Head of caudate nucleus (tissue), 42 donors: Measurements from ENCODE around the gene POLR1A.
A peak's percentile ranks its signal among the peaks of the same experiment; 100 is the strongest.

Source experiments
- DNase-seq, 42 donors: peaks; one replicate each; pipeline versions ENCODE4 v3.0.0 to v3.0.0-alpha.2; 2020 to 2021; ENCODE audit warnings: mixed read lengths in 7 of 42
- intact Hi-C: fragments of 100-400 bp; cut with DNase I; formaldehyde crosslinking; loops from one replicate; pipeline ENCODE4 v1.15.0; 2022

POLR1A gene

GRCh38 chr2:86044614-86045013 is 61.1 kb downstream of the POLR1A start:
- intact Hi-C loops: no loop called here
- DNase-seq: peak in 9 of 42 donors; percentile 1 to 12 (median 7)

- intact Hi-C loops: no loop called here
- peak in 13 of 42 donors; percentile 7 to 39 (median 16) for DNase-seq
Observed at GRCh38 chr2:86044045-86044444, 61.6 kb downstream of the POLR1A start.

GRCh38 chr2:86042256-86043168 is 63.2 kb downstream of the POLR1A start:
- intact Hi-C loops: no loop called here
- peak in 12 of 42 donors; percentile 1 to 25 (median 8) for DNase-seq

- intact Hi-C loops: loop anchor here (5.0 kb wide), 1 partner anchor 153 kb away; the partner anchor contains the start of gene ST3GAL5
- peak in 12 of 42 donors; percentile 2 to 29 (median 6) for DNase-seq
Observed at GRCh38 chr2:86039963-86040655, 65.6 kb downstream of the POLR1A start.

- intact Hi-C loops: loop anchor here (5.0 kb wide), 1 partner anchor 152 kb away; the partner anchor contains the start of gene ST3GAL5
- peak in 12 of 42 donors; percentile 1 to 25 (median 5) for DNase-seq
Observed at GRCh38 chr2:86039178-86039962, 66.3 kb downstream of the POLR1A start.

- intact Hi-C loops: loop anchor here (5.0 kb wide), 1 partner anchor 151 kb away; the partner anchor contains the start of gene ST3GAL5
- DNase-seq: peak in 7 of 42 donors; percentile 3 to 31 (median 10)
Observed at GRCh38 chr2:86038291-86039081, 67.2 kb downstream of the POLR1A start.

- DNase-seq: peak in 4 of 42 donors; percentile 4 to 35 (median 22)
- intact Hi-C loops: loop anchor here (5.0 kb wide), 1 partner anchor 150 kb away; the partner anchor contains the start of gene ST3GAL5
Observed at GRCh38 chr2:86037795-86038192, 67.9 kb downstream of the POLR1A start.

- intact Hi-C loops: loop anchor here (5.0 kb wide), 1 partner anchor 150 kb away; the partner anchor contains the start of gene ST3GAL5
- peak in 1 of 42 donors; percentile 32 for DNase-seq
Observed at GRCh38 chr2:86037141-86037794, 68.4 kb downstream of the POLR1A start.

GRCh38 chr2:86036669-86037138 is 69.0 kb downstream of the POLR1A start:
- intact Hi-C loops: loop anchor here (5.0 kb wide), 1 partner anchor 149 kb away; the partner anchor contains the start of gene ST3GAL5

GRCh38 chr2:86035883-86036668 is 69.6 kb downstream of the POLR1A start:
- intact Hi-C loops: loop anchor here (5.0 kb wide), 1 partner anchor 149 kb away; the partner anchor contains the start of gene ST3GAL5
- peak; percentile 43 to 85 (median 68) for DNase-seq

More at GRCh38 chr2:86036669-86037138, 69.0 kb downstream of the POLR1A start:
- DNase-seq: no peak

- DNase-seq: peak in 8 of 42 donors; percentile 38 to 74 (median 58)
- intact Hi-C loops: loop anchor here (5.0 kb wide), 1 partner anchor 148 kb away; the partner anchor contains the start of gene ST3GAL5
Observed at GRCh38 chr2:86035376-86035882, 70.3 kb downstream of the POLR1A start.

GRCh38 chr2:86033751-86034692 is 71.7 kb downstream of the POLR1A start:
- intact Hi-C loops: no loop called here
- DNase-seq: no peak

- no peak for DNase-seq
- intact Hi-C loops: no loop called here
Observed at GRCh38 chr2:86032861-86033595, 72.7 kb downstream of the POLR1A start.

- intact Hi-C loops: no loop called here
Observed at GRCh38 chr2:86031606-86032005, 74.1 kb downstream of the POLR1A start.

More at GRCh38 chr2:86031606-86032005, 74.1 kb downstream of the POLR1A start:
- no peak for DNase-seq
